T follicular helper cell (primary cell): Measurements from ENCODE around the gene SLC25A21.
"Not testable (repeated sequence)": the region's sequence is repeated elsewhere in the genome, so short reads cannot be mapped to it uniquely, and the experiment has no call there.

Source experiments
- DNase-seq: peaks from one replicate; pipeline ENCODE4 v3.0.0-alpha.2; 2020; ENCODE audit warnings: low read depth

Gene SLC25A21

GRCh38 chr14:36986407-36986806 lies 186.0 kb downstream of the SLC25A21 start:
- no peak for DNase-seq

- no peak for DNase-seq
Measured at GRCh38 chr14:36981832-36982529, 190.4 kb downstream of the SLC25A21 start.

GRCh38 chr14:36980413-36980812 lies 192.0 kb downstream of the SLC25A21 start:
- DNase-seq, result not testable (repeated sequence)

GRCh38 chr14:36979863-36980262 lies 192.5 kb downstream of the SLC25A21 start:
- DNase-seq, result no peak

DNA sequence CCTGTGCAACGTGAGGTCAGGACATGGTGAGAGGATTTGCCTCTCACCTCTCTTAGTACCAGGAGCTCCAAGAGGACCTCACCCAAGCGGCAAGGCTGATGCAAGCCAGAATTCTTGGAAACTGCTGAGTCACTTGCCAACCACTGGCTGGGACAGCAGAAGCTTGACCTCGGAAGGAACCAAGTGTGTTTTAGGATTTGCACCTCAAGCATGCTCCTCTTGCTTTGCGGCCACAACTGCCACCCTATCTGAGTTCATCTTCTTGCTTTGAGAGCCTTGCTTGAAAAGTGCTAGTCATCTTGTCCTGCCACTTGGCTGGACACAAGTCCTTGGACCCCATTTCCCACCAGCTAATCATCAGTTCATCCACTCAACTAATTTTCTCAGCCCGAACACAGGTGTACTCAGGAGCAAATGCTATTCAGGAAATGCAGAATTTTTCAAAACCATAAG lies 195.8 kb downstream of the SLC25A21 start:
- DNase-seq, result no peak

DNA sequence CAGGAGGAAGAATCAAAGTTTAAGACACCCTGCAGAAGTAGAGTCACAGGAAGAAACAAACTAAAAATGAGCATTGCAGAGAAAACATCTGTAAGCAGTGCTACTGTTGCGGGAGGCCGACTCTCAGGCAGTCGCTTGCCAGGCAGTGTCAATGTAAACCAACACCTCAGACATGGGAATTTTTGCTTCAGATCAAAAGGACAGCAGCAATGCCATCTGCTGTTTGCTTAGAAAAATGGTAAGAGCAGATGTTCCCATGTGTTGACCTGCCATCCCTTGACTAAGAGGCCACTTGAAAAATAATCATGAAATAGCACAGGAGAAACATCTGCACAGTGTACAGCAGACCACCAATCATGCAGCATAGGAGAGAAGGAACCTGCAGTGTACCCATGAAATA lies 196.6 kb downstream of the SLC25A21 start:
- no peak for DNase-seq

- no peak for DNase-seq
Measured at GRCh38 chr14:36974985-36975384, 197.4 kb downstream of the SLC25A21 start.

DNA sequence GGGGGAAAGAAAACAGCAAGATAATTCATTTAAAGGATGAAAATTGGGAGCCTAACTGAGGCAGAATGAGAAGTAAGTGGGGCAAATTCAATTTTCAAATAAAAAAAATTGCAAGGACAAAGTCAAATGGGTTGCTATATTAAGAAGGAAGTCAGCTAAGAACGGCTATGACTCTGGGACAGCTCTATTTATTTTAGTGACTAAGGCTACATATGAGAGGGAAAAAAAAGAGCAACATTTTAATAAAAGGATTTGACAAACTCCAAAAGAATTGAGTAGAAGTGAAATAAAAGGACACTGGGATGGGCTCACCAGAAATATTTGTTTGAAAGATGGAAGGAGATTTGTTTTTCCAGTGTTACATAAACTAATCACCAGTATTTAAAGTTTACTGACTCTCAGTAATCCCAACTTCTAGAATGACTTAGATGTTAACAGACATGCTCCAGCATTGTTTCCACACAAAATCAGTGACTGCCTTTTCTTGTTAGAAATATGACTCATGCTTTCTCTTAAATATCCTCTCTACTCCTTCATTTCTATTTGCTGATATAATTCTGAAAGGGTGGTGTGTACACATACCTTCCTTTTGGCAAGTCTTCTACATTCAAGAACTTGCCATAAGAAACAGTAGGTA lies 198.5 kb downstream of the SLC25A21 start:
- no peak for DNase-seq

DNA sequence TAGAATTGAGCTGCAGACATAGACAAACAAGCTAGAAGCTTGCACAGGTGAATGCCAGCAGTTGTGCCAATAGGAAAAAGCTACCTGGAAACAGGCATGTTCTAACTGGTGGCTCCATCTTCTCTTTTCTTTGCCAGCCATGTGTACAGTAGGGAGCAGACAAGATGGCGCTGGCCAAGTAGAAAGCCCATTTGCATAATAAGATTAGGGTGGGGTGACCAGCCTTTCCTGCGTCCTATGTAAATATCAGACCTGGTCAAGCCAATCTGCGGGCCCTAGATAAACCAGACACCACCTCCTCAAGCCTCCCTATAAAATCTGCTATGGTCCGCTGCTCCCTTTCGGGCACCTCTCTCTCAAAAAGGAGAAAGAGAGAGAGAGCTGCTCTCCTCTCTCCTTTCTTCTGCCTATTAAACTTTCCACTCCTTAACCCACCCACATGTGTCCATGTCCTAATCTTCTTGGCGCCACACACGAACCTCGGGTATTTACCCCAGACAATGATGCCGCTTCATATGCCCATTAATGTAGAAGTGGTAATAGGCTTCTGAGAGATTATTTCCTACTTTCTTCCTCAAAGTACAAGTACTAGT lies 201.0 kb downstream of the SLC25A21 start:
- DNase-seq, result no peak

GRCh38 chr14:36967892-36968555 lies 204.4 kb downstream of the SLC25A21 start:
- no peak for DNase-seq

- no peak for DNase-seq
Measured at GRCh38 chr14:36955967-36956366, 216.4 kb downstream of the SLC25A21 start.

GRCh38 chr14:36955376-36955775 lies 217.0 kb downstream of the SLC25A21 start:
- DNase-seq, result no peak

DNA sequence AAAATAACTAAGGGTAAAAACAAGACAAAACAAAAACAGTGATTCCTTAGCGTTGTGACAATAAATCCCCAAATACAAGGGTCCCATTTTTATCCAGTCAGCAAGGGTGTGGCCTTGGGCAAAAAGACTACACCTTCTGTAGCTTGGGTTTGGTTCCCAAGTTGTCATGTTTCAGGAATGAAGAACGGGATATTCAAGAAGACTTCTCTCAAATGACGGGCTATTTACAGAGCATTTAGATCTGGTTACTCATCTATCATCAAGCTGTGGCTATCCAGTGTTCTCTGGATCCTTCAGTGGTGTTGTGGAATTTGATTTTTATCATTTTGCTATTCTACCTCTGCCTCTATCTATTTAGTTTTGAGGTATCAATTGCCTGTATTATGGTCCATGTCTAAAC lies 219.7 kb downstream of the SLC25A21 start:
- no peak for DNase-seq

DNA sequence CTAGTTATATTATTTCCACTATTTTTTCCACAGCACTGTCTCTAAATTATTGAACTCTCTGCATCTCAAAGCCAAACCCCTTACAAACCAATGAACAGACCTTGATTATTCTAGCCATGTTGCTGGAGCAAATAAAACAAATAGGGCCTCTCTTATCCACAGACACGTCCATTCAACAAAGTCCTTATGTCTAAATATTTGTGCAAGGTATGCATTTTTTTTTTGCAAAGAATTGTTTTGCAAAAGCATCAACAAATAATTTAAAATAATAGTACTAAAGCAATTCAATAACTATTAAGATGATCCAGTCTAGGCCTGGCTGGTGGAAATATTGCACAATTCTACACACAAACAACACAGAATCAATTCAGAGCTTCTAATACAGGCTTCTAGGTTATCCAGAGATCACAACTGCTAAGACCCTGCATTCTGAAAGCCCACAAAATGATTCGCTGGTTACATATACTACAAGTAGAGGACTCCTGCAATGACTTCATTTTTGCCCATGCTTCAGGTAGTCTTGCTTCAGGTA lies 221.0 kb downstream of the SLC25A21 start:
- no peak for DNase-seq

GRCh38 chr14:36950812-36951211 lies 221.6 kb downstream of the SLC25A21 start:
- DNase-seq, result no peak

GRCh38 chr14:36949371-36949770 lies 223.0 kb downstream of the SLC25A21 start:
- DNase-seq, result no peak

DNA sequence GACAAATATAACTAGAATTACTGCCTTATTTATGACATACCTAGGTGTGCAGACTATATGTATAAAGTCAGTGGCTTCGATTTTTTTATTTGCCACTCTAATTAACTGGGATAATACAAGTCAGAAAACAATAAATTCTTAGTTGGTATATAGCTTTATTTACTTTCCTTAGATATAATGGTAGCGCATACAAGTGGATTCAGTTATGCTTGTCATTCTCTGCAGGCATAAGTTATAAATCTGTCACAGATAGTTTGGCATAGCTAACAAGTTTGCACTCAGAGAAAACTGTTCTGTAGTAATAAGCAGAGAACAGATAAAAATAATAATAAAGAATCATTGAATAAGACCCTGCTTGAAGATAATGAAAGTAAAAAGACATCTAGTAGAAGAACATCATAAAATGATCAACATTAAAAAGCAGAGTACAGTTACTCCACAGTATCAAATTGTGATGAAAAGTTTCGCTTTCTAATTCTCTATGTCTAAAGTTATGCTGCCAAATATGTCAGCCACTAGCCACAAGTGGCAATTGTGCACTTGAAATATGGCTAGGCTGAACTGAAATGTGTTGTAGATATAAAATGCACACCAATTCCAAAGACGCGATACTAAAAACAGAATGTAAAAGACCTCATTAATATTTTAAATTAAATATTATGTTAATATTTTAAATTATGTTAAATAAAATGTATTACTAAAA lies 224.1 kb downstream of the SLC25A21 start:
- DNase-seq, result no peak

DNA sequence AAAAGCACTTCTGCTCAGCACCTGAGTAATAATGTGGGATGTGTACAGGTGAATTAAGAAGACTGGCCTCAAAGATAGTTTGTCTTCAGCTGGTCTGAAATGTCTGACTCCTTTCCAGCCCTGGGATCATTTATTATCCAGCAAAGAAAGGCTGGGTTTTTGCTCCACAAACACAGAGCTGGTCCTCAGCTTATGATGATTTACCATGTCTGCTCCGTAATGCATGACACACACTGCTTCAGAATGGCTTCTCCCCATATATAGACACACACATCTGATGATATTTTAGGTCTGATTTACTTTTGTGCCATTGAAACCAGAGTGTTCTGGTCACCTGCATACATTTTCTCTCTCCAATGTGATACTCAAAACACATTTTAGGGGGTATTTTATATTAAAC lies 225.0 kb downstream of the SLC25A21 start:
- no peak for DNase-seq

DNA sequence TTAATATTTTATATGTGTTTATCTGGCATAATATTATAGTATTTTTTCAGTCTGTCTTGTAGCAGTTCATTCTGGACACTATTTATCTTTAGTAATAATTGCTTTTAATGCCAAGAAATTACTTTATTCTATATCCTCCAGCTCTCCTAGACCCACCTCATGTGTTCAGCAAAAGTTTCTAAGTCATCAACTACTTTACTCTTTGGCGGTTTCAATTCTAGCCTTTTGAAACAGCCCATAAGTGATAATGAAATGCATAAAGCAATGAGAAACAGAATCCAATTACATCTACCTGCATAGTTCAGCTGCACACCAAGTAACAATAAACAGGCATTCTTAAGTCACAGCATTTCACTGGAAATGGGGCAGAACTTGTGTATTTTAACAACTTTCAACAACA lies 225.5 kb downstream of the SLC25A21 start:
- DNase-seq, result no peak

DNA sequence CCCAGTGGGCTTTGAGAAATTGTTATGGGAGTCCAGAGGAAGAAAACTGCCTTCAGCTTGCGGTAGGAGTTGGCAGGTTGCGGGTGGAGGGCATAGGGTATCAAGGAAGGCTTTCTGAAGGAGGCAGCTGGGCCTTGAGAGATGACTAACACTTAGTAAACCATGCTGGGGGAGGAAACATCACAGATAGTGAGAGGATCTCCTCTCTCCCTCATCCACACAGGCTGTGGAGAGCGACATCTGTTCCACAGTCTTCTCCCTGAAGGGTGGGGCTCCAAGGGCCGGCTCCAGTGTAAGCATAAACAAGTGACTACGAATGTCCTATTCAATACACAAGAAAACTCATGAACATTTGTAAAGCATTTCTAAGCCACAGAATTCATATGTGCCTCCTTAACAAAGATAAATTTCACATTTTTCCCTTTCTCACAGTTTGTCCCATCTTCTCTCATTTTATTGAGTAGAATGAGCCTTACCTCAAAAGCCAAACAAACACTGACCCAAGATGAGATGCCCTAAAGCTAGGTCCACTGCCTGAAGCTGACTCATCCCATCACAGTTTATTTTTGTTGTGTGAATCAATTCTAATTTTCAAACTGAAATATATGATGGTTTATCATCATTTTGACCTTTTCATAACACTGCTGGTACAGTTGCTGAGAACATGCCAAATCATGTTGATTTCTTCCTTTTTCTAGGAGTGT lies 227.9 kb downstream of the SLC25A21 start:
- no peak for DNase-seq

DNA sequence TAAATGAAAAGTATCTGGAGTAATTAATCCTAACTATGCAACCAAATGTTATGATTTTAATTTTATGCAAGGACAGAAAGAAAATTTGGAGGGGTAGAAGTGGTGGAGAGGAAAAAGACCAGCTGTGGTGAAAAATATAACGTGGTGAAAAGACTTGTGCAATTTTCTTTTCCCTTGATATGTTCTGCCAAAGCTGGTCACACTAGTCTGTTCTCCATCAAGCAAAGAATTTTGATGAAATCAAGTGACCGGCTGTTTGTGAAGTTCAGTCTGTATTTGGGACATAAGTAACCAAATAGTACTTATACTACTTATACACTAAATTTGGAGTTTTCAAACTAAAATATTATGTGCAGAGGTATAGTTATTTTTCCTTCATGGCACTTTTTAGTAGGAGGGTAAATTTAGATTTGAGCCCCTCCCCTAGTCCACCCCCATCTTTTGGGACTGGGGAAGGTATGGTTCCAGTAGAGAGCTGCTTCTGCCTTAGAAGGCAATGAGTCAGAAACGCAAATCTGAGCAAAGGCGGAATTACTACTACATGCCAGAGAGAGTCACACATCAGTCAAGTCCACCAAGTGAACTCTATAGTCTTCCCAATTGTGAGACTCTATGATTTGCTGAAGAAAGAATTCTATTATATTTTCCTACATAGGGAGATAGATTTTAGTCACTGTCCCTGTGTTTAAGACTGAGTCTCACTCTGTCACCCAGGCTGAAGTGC lies 229.7 kb downstream of the SLC25A21 start:
- DNase-seq, result no peak
